Measurements from ENCODE around the gene SETD3.
A peak's percentile ranks its signal among the peaks of the same experiment; 100 is the strongest.

DNA sequence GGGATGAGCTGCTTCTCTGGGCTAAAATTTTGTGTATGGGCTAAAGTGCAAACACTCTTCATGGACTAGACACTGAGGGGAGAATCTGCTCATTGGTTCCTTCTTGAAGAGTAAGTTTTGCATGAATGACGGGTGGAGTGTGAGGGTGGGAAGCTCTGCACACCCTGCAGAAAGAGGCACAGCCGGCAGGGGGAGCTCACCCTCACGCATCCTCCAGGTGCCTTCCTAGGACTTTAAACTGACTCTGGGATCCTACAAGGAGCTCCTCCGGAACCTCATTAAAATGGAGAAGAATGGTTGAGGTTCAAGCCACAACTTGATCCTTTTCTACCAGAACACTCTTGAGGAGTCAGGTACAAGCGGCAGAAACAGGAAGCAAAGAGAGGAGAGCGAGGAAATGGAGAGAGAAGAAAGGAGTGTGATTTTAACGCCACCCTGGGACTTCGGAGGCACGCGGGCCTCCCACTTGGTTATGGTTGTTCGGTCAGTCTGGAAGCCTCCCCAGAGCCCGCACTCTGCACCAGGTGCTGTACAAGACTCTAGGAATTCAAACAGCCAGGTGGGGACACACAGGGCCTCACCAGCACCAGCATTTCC, 87.5 kb downstream of the SETD3 start:
- TF ChIP-seq POLR2A (IDR thresholded peaks at IDR 0.05): no peak
- TF ChIP-seq POLR2AphosphoS5 (IDR thresholded peaks at IDR 0.05): no peak
- TF ChIP-seq, protein P1, sequence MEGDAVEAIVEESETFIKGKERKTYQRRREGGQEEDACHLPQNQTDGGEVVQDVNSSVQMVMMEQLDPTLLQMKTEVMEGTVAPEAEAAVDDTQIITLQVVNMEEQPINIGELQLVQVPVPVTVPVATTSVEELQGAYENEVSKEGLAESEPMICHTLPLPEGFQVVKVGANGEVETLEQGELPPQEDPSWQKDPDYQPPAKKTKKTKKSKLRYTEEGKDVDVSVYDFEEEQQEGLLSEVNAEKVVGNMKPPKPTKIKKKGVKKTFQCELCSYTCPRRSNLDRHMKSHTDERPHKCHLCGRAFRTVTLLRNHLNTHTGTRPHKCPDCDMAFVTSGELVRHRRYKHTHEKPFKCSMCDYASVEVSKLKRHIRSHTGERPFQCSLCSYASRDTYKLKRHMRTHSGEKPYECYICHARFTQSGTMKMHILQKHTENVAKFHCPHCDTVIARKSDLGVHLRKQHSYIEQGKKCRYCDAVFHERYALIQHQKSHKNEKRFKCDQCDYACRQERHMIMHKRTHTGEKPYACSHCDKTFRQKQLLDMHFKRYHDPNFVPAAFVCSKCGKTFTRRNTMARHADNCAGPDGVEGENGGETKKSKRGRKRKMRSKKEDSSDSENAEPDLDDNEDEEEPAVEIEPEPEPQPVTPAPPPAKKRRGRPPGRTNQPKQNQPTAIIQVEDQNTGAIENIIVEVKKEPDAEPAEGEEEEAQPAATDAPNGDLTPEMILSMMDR (IDR thresholded peaks at IDR 0.05): peak in 5 of 6 experiments; percentile 41 to 71 (median 57)
- no peak for TF ChIP-seq EP300 (IDR thresholded peaks at IDR 0.05)

Data from upper lobe of left lung (tissue), 4 donors.